K562 (cell line): ENCODE results near the gene SMAP2. TPM values are rescaled to one million over a fixed set of nuclear protein-coding genes. Genes with fewer than 3 reads are reported as not detected.

Source experiments
- BMI1 ChIP-seq: fragments of 150-350 bp; IDR thresholded peaks from 2 replicates; pipeline ENCODE4 v1.6.1; 2014; ENCODE audit warnings: low read length
- C11orf30 ChIP-seq: fragments of 450-650 bp; IDR thresholded peaks from 2 replicates; pipeline ENCODE4 v1.6.1; 2016; ENCODE audit warnings: low read depth, mild to moderate bottlenecking
- PHB2 ChIP-seq: fragments of 450-650 bp; IDR thresholded peaks from 2 replicates; pipeline ENCODE4 v1.6.1; 2017; ENCODE audit warnings: low read depth
- PTBP1 ChIP-seq: fragments of 200-400 bp; formaldehyde crosslinking; IDR thresholded peaks from 2 replicates; pipeline ENCODE4 v1.6.1; 2017; ENCODE audit warnings: low read depth, low read length
- RAD51 ChIP-seq: fragments of 450-650 bp; IDR thresholded peaks from 2 replicates; pipeline ENCODE4 v1.7.1; 2016; ENCODE audit warnings: low read depth, mild to moderate bottlenecking, borderline replicate concordance
- RBM39 ChIP-seq: fragments of 200-400 bp; formaldehyde crosslinking; optimal IDR thresholded peaks from 2 replicates; pipeline ENCODE3; 2018; ENCODE audit warnings: low read depth, low read length
- SAP30 ChIP-seq: fragments of 200-600 bp; sonication (generic); IDR thresholded peaks from 2 replicates; pipeline ENCODE4 v1.6.1; 2012; ENCODE audit warnings: borderline replicate concordance, low read depth, mild to moderate bottlenecking, moderate library complexity, low read length, control low read depth, inconsistent platforms; ENCODE audit not compliant: insufficient read depth, poor library complexity, severe bottlenecking
- TRIM28 ChIP-seq: fragments of 450-650 bp; IDR thresholded peaks from 2 replicates; pipeline ENCODE4 v1.6.1; 2017
- ZNF212 ChIP-seq: fragments of 450-650 bp; formaldehyde crosslinking; IDR thresholded peaks from 2 replicates; pipeline ENCODE4 v1.4.0; 2020; ENCODE audit warnings: mild to moderate bottlenecking
- ZNF668 ChIP-seq: fragments of 250-450 bp; sonication (Bioruptor Pico); IDR thresholded peaks from 2 replicates; pipeline ENCODE4 v1.8.0; 2022; ENCODE audit warnings: mild to moderate bottlenecking, inconsistent platforms
- ZNF695 ChIP-seq: fragments of 450-650 bp; formaldehyde crosslinking; IDR thresholded peaks from 2 replicates; pipeline ENCODE4 v1.4.0; 2020; ENCODE audit warnings: mild to moderate bottlenecking, moderate library complexity
- polyA plus RNA-seq, 8 experiments: library from polyadenylated mRNA; depleted of rRNA in 4 of 8; stranded (reverse) in 5 of 8; unstranded in 3 of 8; fragments of >200 nt; fragmentation: Nextera tagmentation in 2 of 8; fragmentation: Illumina TruSeq in 1 of 8; extraction: Ambion mirVana in 2 of 8; extraction: Trizol in 1 of 8; gene quantifications; 2 replicates each; pipeline versions ENCODE4 v1.2.1 to v1.2.3, GENCODE V29; 2011 to 2014; ENCODE audit warnings: inconsistent platforms in 1 of 8, missing spikeins in 1 of 8
- total RNA-seq, 7 experiments: library from RNA; depleted of rRNA in 6 of 7; stranded (reverse); fragments of >200 nt in 6 of 7; fragmentation: Illumina TruSeq in 2 of 7; extraction: Trizol in 2 of 7; gene quantifications; 2 replicates each; pipeline versions ENCODE4 v1.2.1 to v1.2.3, GENCODE V29; 2011 to 2021; ENCODE audit warnings: low replicate concordance in 1 of 7
- TF ChIP-seq, protein P1 (sequence below): fragments of 250-450 bp; sonication (Bioruptor Pico); IDR thresholded peaks from 2 replicates; pipeline ENCODE4 v1.4.0; 2020
- TF ChIP-seq, protein P2 (sequence below): fragments of 450-650 bp; IDR thresholded peaks from 2 replicates; pipeline ENCODE4 v1.6.1; 2014; ENCODE audit warnings: low read depth, mild to moderate bottlenecking, moderate library complexity, borderline replicate concordance
- TF ChIP-seq, protein P3 (sequence below): fragments of 450-650 bp; IDR thresholded peaks from 2 replicates; pipeline ENCODE4 v1.7.1; 2018; ENCODE audit warnings: mild to moderate bottlenecking, low read depth; ENCODE audit not compliant: partially characterized antibody
- TF ChIP-seq, protein P4 (sequence below): IDR thresholded peaks from 2 replicates; pipeline ENCODE4 v1.6.1; 2011; ENCODE audit warnings: borderline replicate concordance, low read depth, mild to moderate bottlenecking, moderate library complexity, low read length; ENCODE audit not compliant: insufficient read depth, poor library complexity, severe bottlenecking

SMAP2 gene
- total and polyA plus RNA-seq, 9 of the 15 experiments (the other 6 are each of a cell fraction or from before 2014, with no cell fraction given), result 38.7 to 212 (median 94.1) TPM

DNA sequence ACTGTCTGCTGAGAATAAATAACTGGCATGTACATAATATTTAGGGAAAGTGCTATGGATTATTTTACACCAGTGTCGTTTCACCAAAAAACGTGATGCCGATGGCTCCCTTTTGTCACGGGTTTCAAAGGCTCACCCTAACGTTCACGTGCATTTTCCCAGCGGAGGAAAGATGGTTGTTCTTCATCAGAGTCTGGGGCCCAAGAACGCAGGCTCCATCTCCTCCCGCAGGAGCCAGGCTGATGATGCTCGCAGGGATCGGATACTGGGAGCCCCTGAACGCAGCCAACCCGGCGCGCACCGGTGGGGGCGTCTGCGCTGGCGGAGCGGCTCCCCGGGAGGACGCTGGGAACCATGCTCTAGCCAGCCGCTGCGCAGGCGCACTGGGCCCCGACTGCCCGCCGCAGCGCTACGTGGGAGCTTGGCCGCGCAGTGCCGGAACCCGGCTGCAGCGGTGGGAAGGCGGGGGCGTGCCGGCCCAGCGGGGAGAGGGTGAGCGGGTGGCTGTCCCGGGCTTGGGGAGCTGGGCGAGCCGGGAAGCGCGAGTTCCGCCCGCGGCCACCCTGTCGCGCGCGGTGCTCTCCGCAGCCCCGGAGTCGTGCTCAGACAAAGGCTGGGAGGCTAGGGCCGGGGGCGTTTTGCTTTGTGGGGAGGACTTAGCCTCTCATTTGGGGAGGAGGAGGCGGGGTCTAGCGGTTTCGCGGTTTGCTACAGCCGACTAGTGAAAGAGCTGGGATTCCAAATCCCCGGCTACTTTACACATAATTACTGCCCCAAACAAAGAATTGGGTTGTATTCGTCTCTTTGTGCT is 76.4 kb downstream of the SMAP2 start, which contains the start of gene ZFP69B (continued):
- TF ChIP-seq TRIM28 (no peak), ZNF668 (CRISPR knock-in tag) (no peak), RAD51 (no peak), BMI1 (no peak), PTBP1 (no peak), PHB2 (no peak), C11orf30 (no peak), ZNF695 (CRISPR knock-in tag) (no peak), RBM39 (no peak), SAP30 (no peak), ZNF212 (CRISPR knock-in tag) (no peak)
- TF ChIP-seq, protein P1, sequence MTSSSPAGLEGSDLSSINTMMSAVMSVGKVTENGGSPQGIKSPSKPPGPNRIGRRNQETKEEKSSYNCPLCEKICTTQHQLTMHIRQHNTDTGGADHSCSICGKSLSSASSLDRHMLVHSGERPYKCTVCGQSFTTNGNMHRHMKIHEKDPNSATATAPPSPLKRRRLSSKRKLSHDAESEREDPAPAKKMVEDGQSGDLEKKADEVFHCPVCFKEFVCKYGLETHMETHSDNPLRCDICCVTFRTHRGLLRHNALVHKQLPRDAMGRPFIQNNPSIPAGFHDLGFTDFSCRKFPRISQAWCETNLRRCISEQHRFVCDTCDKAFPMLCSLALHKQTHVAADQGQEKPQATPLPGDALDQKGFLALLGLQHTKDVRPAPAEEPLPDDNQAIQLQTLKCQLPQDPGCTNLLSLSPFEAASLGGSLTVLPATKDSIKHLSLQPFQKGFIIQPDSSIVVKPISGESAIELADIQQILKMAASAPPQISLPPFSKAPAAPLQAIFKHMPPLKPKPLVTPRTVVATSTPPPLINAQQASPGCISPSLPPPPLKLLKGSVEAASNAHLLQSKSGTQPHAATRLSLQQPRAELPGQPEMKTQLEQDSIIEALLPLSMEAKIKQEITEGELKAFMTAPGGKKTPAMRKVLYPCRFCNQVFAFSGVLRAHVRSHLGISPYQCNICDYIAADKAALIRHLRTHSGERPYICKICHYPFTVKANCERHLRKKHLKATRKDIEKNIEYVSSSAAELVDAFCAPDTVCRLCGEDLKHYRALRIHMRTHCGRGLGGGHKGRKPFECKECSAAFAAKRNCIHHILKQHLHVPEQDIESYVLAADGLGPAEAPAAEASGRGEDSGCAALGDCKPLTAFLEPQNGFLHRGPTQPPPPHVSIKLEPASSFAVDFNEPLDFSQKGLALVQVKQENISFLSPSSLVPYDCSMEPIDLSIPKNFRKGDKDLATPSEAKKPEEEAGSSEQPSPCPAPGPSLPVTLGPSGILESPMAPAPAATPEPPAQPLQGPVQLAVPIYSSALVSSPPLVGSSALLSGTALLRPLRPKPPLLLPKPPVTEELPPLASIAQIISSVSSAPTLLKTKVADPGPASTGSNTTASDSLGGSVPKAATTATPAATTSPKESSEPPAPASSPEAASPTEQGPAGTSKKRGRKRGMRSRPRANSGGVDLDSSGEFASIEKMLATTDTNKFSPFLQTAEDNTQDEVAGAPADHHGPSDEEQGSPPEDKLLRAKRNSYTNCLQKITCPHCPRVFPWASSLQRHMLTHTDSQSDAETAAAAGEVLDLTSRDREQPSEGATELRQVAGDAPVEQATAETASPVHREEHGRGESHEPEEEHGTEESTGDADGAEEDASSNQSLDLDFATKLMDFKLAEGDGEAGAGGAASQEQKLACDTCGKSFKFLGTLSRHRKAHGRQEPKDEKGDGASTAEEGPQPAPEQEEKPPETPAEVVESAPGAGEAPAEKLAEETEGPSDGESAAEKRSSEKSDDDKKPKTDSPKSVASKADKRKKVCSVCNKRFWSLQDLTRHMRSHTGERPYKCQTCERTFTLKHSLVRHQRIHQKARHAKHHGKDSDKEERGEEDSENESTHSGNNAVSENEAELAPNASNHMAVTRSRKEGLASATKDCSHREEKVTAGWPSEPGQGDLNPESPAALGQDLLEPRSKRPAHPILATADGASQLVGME (CRISPR knock-in tag), result no peak; the same call in 1 of the 2 replicates
- TF ChIP-seq, protein P2, sequence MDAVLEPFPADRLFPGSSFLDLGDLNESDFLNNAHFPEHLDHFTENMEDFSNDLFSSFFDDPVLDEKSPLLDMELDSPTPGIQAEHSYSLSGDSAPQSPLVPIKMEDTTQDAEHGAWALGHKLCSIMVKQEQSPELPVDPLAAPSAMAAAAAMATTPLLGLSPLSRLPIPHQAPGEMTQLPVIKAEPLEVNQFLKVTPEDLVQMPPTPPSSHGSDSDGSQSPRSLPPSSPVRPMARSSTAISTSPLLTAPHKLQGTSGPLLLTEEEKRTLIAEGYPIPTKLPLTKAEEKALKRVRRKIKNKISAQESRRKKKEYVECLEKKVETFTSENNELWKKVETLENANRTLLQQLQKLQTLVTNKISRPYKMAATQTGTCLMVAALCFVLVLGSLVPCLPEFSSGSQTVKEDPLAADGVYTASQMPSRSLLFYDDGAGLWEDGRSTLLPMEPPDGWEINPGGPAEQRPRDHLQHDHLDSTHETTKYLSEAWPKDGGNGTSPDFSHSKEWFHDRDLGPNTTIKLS, result peak; percentile 74
- TF ChIP-seq, protein P3, sequence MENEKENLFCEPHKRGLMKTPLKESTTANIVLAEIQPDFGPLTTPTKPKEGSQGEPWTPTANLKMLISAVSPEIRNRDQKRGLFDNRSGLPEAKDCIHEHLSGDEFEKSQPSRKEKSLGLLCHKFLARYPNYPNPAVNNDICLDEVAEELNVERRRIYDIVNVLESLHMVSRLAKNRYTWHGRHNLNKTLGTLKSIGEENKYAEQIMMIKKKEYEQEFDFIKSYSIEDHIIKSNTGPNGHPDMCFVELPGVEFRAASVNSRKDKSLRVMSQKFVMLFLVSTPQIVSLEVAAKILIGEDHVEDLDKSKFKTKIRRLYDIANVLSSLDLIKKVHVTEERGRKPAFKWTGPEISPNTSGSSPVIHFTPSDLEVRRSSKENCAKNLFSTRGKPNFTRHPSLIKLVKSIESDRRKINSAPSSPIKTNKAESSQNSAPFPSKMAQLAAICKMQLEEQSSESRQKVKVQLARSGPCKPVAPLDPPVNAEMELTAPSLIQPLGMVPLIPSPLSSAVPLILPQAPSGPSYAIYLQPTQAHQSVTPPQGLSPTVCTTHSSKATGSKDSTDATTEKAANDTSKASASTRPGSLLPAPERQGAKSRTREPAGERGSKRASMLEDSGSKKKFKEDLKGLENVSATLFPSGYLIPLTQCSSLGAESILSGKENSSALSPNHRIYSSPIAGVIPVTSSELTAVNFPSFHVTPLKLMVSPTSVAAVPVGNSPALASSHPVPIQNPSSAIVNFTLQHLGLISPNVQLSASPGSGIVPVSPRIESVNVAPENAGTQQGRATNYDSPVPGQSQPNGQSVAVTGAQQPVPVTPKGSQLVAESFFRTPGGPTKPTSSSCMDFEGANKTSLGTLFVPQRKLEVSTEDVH, result no peak
- TF ChIP-seq, protein P4, sequence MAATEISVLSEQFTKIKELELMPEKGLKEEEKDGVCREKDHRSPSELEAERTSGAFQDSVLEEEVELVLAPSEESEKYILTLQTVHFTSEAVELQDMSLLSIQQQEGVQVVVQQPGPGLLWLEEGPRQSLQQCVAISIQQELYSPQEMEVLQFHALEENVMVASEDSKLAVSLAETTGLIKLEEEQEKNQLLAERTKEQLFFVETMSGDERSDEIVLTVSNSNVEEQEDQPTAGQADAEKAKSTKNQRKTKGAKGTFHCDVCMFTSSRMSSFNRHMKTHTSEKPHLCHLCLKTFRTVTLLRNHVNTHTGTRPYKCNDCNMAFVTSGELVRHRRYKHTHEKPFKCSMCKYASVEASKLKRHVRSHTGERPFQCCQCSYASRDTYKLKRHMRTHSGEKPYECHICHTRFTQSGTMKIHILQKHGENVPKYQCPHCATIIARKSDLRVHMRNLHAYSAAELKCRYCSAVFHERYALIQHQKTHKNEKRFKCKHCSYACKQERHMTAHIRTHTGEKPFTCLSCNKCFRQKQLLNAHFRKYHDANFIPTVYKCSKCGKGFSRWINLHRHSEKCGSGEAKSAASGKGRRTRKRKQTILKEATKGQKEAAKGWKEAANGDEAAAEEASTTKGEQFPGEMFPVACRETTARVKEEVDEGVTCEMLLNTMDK, result peak; percentile 52
